HG03354 (cell line): ENCODE data around the gene TGFB1.
"Not testable (repeated sequence)": the region's sequence is repeated elsewhere in the genome, so short reads cannot be mapped to it uniquely, and the experiment has no call there.

Experiments used
- ATAC-seq: cut with Tn5 transposase; IDR thresholded peaks from one replicate; pipeline ENCODE4 v1.9.1; 2021; ENCODE audit warnings: mild to moderate bottlenecking; ENCODE audit not compliant: unreplicated experiment, poor library complexity, severe bottlenecking

The TGFB1 gene

DNA sequence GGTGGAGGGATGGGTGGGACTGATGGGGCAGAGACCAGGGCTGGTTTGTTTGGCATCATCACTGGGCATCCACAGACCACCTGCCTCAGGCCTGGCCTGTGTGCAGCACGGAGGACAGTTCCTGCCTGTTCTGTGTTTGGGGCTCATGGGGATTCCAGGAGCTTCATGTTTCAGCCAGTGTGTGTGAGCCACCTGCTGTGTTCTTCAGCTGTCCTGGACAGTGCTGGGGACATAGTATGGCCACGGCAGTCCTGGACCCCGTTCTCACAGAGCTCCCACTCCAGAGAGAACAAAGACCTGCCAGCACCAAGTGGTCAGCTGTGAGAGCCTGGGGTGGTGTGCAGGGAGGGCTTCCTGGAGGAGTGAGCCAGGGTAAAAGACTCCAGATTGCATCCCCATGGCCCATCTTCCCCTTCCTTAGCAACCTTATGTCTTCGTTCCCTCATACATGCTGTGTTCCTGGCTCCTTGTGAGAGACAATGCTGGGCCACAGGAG lies 45.7 kb downstream of the TGFB1 start:
- ATAC-seq: peak; percentile 4

DNA sequence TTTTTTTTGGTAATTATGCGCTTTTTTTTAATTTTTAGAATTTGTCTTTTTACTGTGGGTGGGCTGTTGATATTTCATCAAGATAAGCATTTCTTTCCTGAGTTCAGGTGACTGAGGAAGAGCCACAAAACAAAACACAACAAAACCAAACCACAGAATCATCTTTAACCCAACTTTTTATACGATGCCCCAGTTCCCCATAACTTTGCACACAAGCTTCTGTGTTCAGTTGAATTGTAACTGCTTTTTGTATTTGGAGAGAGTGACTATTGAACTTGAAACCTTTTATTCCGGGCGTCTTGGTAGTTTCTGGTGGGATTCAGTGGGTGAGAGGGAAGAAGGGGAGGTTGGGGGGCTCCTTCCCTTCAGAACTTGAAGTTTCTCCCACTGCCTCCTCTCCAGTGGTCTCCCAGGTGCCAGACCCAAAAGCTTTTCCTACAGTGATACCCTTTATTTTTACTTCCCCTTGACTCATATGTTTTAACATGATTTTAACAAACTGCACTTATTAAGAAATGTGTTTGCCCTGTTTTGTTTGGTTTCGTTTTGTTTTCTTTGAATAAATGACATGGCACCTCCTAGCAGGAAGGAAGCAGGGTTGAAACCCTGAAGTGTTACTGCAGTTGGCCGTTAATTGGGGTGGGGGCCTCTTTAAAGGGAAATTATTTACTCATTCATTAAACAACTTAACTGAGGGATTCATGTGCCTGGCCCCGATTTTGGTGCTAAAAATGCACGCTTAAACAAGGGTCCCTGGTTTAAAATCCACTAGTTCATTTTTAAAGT lies 46.4 kb downstream of the TGFB1 start:
- no peak for ATAC-seq

DNA sequence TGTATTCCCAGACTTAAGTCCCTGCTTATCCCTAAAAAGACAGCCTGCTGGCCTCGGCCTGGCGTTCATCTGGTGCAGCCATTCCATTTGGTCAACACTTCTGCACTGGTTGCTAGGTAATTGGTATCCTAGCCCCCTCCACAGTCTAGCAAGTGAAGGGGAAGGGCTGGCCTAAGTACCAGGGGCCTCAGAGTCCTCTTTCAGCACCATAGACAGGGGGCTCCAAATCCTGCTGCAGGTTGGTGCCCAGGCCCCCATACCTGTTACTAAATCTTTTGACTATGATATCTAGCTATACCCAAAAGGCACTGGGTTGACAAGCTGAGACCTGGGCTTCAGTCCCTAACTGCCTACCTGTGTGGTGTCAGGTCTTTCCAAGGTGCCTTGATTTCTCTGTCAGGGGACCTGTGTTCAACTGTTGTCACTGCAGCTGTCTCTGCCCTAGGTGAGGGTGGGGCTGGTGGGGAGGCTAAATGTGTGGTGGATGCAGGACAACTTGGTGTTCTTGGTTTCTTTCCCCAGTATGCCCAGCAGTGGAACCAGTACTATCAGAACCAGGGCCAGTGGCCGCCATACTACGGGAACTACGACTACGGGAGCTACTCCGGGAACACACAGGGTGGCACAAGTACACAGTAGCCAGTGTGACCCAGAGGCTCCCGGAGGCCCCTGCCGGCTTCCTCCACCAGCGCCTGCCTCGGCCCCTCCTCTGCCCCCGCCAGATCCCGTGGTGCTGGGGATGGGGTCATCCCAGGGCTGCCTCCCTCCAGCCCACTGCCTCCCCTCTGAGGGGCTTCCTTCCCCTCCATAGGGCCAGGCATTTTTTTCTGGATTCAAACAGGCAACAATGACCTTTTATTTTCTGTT lies 47.6 kb downstream of the TGFB1 start:
- no peak for ATAC-seq

DNA sequence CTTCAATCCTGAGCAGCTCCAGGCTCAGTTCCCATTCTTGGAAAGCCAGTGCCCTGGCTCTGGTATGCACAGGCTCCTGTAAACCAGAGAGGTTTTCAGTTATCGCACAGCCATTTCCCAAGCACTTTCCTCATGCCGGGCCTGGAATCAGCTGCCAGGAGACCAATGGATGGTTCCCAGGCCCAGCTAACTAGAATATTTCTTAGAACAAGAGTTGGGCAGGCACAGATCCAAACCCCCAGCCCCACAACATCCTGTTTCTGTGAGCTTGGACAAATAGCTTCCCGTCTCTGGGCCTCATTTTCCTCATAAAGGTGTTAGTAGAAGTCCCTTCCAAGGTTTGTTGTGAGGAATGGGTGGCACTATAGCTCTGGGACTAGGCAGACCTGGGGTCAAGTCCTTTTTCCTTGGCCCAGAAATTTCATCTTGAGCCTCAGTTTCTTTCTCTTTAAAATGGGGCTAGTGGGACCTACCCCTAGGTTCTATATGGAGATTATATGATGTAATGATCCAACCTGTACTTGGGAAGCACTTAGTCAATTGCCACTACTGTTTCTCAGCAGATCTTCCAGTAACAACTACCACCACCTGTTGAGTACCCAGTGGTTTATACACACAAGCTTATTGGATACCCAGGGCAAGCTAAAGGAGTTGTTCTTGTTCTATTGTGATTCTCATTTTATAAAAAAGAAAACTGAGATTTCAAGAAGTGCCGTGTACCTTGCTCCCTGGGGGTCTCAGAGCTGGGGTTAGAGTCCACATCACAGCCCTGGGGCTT lies 48.8 kb downstream of the TGFB1 start:
- no peak for ATAC-seq

DNA sequence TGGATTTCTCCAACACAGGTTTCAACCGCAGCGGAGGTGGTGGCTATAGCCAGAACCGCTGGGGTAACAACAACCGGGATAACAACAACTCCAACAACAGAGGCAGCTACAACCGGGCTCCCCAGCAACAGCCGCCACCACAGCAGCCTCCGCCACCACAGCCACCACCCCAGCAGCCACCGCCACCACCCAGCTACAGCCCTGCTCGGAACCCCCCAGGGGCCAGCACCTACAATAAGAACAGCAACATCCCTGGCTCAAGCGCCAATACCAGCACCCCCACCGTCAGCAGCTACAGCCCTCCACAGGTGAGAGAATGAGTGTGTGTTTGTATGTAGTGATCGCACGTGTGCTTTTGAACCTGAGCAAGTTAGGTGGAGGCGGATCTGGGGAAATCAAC lies 49.8 kb downstream of the TGFB1 start:
- ATAC-seq: no peak

DNA sequence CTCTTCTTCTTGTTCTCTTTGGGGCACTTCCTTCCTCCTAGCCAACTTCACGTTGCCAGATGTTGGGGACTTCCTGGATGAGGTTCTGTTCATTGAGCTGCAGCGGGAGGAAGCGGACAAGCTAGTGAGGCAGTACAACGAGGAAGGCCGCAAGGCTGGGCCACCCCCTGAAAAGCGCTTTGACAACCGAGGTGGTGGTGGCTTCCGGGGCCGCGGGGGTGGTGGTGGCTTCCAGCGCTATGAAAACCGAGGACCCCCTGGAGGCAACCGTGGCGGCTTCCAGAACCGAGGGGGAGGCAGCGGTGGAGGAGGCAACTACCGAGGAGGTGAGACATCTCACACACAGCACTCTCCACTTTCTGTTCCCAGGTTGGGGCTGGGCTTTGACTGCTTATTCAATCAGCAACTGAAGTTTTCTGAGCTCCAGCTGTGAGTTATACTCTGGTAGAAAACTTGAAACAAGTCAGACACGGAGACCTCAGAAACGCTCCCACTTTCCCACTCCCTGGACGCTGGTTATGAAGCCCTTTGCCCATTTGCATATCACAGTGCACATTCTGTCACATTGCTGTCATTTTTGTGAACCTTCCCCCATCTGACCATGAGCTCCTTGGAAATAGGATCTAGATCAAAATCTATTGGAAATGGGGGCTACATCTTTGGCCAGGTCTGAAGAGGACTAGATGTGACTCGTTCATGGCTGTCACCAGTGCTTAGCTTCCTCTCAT lies 50.9 kb downstream of the TGFB1 start:
- peak; percentile 39 for ATAC-seq

DNA sequence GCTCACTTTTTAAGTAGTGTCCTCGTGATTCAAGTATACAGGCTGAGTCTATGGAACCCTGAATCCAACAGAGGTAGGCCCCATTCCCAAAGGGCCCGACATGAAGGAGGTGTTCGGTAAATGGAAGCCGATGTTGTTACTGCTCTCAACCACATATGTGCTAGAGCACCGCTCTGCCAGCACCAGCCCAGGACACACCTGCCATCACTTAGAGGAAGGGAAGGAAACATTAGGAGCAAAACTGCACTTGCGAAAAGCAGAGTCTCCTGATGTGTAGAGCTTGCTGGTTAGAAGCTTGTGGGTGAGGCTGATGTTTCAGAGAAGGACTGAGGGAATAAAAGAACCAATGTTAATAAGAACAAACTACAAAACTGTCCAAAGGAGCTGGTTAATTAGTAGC lies 53.2 kb downstream of the TGFB1 start:
- no peak for ATAC-seq

DNA sequence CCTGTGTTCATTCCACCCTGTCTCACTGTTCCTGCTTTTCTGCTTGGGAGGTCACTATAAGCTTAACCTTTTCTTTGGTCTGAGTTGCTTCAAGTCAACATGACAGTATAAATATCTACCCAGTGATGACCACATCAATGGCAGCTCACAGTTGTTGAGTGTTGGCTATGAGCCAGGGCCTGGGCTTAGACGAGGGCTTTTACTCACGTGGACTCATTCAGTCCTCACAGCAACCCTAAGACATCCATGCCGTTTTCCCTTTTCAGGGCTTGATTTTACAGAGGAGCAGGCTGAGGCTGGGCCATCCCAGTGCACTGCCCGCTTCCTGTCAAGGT lies 54.0 kb downstream of the TGFB1 start:
- ATAC-seq: no peak

DNA sequence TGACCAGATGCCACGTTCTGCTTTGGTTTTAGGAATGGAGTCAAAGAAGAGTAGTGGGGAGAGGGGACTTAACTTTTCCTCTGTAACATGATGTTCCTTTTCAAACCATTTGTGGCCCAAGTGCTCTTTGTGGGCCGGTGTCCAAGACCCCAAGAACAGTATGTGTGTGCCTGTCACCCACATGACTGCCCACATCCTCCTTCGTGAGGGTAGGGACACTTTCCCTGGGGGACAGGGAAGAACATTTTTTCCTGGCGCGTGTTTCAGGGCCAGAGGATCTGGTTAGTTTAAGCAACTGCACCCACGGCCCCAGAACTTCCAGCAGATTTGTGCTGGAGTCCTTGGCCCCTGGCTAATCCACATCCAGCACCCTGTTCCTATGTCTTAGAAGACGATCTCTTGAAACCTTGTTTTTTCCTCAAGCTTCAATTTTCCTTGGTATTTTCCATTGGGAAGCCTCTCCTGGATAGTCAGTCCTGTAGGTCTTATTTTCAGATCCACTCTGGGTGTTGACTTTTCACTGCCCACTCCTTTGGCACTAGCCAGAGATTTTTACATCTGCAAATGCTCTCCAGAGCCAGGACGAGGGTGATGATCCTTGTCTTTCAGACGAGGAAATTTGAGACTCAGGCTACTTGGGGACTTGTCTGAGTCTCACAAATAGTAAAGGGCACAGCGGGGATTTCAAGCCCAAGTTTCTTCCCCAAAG lies 54.5 kb downstream of the TGFB1 start:
- no peak for ATAC-seq

DNA sequence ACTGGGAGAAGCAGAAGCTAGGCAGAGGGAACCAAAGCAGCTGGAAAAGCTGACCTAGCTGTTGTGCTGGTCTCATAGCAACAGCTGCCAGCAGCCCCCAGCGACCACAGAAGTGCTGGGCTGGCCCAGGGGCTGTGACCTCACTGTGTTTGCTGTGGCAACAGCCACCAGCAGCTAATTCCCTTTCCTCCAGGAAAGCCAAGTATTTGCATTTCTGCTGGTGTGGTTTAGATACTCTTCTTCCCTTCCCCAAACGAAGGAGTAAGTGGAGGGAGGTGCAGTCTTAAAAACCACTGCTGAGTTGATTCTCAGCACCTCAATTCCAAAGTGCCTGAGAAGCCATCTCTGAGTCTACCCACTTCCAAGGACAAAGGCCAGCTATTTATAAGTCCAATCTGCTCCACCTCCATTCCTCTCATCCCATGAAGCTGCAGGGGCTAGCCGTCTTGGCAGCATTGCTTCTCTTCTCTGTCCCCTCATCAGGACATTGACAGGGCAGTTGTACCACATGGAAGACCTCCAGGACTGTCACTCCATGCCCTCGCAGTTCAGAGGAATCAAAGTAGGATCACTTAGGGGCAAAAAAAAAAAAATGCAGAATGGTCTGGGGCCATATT lies 55.3 kb downstream of the TGFB1 start:
- no peak for ATAC-seq

DNA sequence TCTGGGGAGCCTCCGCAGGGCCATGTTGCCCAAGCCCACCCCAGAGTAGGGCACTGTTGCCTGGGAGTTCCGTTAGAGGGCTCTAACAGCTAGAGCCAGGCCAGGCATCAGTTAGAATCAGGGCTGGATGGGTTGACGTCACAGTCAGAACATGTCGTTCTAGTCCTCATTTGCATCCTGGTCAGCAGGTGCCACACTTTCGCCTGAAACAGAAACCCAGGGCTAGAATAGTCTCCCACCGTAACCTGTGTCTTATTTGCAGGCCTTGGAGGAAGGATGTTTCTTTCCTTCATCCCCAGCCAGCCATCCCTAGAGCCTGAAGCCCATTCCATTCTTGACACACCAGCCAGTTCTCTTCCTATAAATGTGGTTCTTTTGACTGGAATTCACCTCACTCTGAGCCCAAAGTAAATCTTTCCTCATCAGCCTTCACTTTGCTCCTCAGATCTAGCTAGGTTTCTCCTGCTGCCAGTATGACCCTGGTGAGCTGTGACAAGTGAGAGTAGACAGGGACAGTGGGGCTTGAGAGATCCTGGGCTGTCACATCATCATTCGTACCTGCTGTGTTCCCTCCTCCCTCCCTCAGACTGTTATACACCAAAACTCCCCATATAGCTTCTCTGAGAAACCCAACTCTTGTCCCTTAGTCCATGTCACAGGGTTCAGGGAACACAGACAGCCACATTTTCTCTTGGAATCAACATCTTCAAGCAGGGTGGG lies 55.9 kb downstream of the TGFB1 start:
- peak; percentile 84 for ATAC-seq

DNA sequence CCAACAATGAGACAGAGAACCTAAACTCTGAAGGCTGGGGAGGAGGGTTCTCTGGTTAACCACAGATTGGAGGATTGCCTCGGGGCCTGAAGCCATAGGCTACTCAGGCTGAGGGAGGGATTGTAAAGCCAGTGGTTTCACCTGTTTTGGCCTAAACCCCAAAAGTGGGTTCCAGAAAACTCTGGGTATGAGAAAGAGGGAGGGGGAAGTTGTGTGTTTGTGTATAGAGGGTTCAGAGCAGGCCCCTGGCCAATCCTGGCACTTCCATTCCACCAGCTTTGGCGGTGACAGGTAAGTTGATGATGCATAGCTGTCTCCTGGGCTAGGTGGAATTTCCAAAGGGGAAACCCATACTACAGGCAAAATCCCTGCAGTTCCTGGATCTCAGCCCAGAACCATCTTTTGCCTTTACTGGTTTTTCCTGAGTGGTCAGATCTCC lies 57.3 kb downstream of the TGFB1 start:
- no peak for ATAC-seq

DNA sequence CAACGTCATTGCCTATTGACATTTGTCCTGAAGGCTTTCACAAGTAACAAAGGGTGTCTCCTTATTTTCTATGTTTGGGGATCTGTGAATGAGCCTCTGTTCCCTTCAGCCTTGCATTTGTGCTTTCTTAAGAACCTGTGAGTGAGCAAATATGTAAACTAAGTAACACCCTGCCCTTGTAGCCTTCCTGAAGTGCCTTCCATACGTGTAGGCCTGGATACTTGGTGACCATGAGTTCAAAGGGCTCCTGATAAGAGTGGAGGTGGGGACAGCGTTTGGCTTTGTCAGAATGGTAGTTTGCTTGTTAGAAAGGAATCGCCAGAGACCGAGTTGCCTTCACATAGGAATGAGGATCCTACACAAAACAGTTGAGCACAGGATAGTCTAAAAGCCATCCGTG lies 58.2 kb downstream of the TGFB1 start:
- no peak for ATAC-seq

DNA sequence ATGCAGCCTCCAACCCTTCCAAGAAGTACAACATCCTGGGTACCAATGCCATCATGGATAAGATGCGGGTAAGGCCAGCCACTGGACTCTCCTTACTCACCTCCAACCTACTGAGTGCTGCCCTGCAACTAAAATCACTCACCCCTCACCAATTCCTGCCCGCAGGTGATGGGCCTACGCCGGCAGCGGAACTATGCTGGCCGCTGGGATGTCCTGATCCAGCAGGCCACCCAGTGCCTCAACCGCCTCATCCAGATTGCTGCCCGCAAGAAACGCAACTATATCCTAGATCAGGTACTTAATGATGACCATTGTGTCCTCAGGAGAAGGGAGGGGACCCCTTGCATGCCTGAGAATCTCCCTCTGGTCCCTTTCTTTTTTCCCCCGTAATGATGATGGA lies 59.3 kb downstream of the TGFB1 start:
- no peak for ATAC-seq

DNA sequence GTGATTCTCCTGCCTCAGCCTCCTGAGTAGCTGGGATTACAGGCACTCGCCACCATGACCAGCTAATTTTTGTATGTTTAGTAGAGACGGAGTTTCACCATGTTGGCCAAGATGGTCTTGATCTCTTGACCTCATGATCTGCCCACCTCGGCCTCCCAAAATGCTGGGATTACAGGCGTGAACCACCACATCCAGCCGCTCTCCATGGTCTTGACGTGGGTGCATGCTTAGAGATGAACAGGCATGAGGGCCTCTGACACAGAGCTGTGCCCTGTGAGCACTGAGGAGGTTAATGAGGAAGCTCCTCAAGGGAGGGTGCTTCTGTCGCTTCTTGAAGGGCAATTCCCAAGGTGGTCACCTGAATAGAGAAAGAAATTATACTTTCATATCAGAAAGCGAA lies 63.9 kb downstream of the TGFB1 start:
- not testable (repeated sequence) for ATAC-seq

DNA sequence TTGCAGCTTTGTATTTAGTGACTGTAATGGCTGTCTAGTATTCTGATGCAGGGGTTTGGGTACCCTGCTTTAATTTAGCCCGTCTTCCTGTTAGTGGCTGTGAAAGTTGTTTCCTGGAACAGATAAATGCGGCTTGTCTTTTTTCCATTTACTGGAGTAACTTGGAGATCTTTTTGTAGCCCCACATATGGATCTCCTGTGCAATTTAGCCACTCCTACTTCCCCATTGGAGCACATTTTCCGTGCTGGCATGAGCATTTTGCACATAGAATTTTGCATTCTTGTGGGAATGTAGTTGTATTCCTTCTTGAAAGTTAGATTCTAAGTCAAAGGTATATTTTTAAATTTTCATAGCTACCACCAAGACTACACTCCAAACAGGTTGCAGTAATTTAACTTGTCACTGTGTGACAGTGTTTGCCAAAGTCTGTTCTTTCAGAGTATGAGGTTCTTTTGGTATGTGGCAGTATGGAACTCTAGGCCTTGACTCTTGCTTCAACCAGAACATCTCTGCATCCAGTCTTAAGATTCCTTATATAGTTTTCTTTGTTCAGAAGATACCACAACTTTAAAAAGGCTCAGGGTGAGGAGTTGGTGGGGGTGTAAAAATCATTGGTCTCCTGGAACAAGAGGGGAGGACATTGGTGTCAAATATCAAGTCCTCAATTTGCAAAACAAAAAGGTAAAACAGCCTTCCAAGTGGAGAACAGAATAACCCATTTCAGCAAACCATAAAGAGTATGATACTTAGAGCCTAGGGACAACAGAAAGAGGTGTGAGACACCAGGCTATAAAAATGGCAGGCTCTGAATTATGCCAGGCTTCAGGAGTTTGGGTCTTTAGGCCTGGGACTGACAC lies 64.8 kb downstream of the TGFB1 start:
- no peak for ATAC-seq
